ENCODE results near the gene TMX4.

DNA sequence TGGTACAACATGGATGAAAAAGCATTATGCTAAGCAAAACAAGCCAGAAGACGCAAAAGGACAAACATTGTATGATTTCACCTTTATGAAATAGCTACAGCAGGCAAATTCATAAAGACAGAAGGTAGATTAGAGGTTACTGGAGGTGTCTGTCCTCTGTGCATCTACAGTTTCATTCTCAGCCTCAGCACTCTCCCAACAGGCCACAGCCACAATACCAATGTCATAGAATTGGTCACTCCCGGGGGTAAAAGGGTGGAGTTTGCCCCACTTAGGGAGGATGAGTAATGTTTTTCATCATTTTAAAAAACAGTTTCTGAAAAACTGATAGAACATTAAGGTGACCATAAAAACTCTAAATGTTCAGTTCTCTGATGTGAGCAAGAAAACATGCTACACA lies 17.2 kb upstream of the TMX4 start:
- TF ChIP-seq SETDB1 (IDR thresholded peaks at IDR 0.05; ENCODE audit: insufficient read length, low read length) (no peak), YY1 (tag by site-specific recombination; IDR thresholded peaks at IDR 0.05) (no peak), ZNF76 (tag by site-specific recombination; IDR thresholded peaks at IDR 0.05; ENCODE audit: borderline replicate concordance, low read depth) (no peak), ZNF274 (IDR thresholded peaks at IDR 0.05; ENCODE audit: low read length) (no peak), ZNF274 (tag by site-specific recombination; IDR thresholded peaks at IDR 0.05; ENCODE audit: borderline replicate concordance) (no peak), KLF10 (tag by site-specific recombination; IDR thresholded peaks at IDR 0.05) (no peak), GLI4 (tag by site-specific recombination; IDR thresholded peaks at IDR 0.05) (no peak), ZNF24 (tag by site-specific recombination; IDR thresholded peaks at IDR 0.05) (no peak), ZNF114 (tag by site-specific recombination; IDR thresholded peaks at IDR 0.05) (no peak)
- TF ChIP-seq, protein P1, sequence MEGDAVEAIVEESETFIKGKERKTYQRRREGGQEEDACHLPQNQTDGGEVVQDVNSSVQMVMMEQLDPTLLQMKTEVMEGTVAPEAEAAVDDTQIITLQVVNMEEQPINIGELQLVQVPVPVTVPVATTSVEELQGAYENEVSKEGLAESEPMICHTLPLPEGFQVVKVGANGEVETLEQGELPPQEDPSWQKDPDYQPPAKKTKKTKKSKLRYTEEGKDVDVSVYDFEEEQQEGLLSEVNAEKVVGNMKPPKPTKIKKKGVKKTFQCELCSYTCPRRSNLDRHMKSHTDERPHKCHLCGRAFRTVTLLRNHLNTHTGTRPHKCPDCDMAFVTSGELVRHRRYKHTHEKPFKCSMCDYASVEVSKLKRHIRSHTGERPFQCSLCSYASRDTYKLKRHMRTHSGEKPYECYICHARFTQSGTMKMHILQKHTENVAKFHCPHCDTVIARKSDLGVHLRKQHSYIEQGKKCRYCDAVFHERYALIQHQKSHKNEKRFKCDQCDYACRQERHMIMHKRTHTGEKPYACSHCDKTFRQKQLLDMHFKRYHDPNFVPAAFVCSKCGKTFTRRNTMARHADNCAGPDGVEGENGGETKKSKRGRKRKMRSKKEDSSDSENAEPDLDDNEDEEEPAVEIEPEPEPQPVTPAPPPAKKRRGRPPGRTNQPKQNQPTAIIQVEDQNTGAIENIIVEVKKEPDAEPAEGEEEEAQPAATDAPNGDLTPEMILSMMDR (tag by site-specific recombination; IDR thresholded peaks at IDR 0.05) = no peak
- TF ChIP-seq, protein P2, sequence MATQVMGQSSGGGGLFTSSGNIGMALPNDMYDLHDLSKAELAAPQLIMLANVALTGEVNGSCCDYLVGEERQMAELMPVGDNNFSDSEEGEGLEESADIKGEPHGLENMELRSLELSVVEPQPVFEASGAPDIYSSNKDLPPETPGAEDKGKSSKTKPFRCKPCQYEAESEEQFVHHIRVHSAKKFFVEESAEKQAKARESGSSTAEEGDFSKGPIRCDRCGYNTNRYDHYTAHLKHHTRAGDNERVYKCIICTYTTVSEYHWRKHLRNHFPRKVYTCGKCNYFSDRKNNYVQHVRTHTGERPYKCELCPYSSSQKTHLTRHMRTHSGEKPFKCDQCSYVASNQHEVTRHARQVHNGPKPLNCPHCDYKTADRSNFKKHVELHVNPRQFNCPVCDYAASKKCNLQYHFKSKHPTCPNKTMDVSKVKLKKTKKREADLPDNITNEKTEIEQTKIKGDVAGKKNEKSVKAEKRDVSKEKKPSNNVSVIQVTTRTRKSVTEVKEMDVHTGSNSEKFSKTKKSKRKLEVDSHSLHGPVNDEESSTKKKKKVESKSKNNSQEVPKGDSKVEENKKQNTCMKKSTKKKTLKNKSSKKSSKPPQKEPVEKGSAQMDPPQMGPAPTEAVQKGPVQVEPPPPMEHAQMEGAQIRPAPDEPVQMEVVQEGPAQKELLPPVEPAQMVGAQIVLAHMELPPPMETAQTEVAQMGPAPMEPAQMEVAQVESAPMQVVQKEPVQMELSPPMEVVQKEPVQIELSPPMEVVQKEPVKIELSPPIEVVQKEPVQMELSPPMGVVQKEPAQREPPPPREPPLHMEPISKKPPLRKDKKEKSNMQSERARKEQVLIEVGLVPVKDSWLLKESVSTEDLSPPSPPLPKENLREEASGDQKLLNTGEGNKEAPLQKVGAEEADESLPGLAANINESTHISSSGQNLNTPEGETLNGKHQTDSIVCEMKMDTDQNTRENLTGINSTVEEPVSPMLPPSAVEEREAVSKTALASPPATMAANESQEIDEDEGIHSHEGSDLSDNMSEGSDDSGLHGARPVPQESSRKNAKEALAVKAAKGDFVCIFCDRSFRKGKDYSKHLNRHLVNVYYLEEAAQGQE (tag by site-specific recombination; IDR thresholded peaks at IDR 0.05) = no peak
- TF ChIP-seq, protein P3, sequence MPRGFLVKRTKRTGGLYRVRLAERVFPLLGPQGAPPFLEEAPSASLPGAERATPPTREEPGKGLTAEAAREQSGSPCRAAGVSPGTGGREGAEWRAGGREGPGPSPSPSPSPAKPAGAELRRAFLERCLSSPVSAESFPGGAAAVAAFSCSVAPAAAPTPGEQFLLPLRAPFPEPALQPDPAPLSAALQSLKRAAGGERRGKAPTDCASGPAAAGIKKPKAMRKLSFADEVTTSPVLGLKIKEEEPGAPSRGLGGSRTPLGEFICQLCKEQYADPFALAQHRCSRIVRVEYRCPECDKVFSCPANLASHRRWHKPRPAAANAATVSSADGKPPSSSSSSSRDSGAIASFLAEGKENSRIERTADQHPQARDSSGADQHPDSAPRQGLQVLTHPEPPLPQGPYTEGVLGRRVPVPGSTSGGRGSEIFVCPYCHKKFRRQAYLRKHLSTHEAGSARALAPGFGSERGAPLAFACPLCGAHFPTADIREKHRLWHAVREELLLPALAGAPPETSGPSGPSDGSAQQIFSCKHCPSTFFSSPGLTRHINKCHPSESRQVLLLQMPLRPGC (tag by site-specific recombination; IDR thresholded peaks at IDR 0.05) = no peak

Measured in HEK293 (cell line).